ENCODE measurements around the gene MLLT10.

The MLLT10 gene

GRCh38 chr10:21500578-21500910 is 33.5 kb upstream of the MLLT10 start:
- no peak for FAIRE-seq

GRCh38 chr10:21501091-21501490 is 32.9 kb upstream of the MLLT10 start:
- FAIRE-seq (no peak), DNase-seq (ENCODE audit: extremely low spot score, insufficient read length, low read depth) (no peak)

More at GRCh38 chr10:21500578-21500910, 33.5 kb upstream of the MLLT10 start:
- no peak for DNase-seq (ENCODE audit: extremely low spot score, insufficient read length, low read depth)

- DNase-seq (ENCODE audit: extremely low spot score, insufficient read length, low read depth): no peak
- FAIRE-seq: no peak
These were observed 32.2 kb upstream of the MLLT10 start for GRCh38 chr10:21501731-21502347.

- FAIRE-seq: no peak
- DNase-seq (ENCODE audit: extremely low spot score, insufficient read length, low read depth): no peak
These were observed 31.7 kb upstream of the MLLT10 start for GRCh38 chr10:21502348-21502740.

- FAIRE-seq: no peak
These were observed 30.5 kb upstream of the MLLT10 start for GRCh38 chr10:21503542-21503941.

GRCh38 chr10:21505711-21506278 is 28.2 kb upstream of the MLLT10 start:
- FAIRE-seq (no peak), DNase-seq (ENCODE audit: extremely low spot score, insufficient read length, low read depth) (no peak)

More at GRCh38 chr10:21503542-21503941, 30.5 kb upstream of the MLLT10 start:
- no peak for DNase-seq (ENCODE audit: extremely low spot score, insufficient read length, low read depth)

- DNase-seq (ENCODE audit: extremely low spot score, insufficient read length, low read depth): no peak
- no peak for FAIRE-seq
These were observed 27.7 kb upstream of the MLLT10 start for GRCh38 chr10:21506351-21506750.

GRCh38 chr10:21507150-21507549 is 26.9 kb upstream of the MLLT10 start:
- no peak for DNase-seq (ENCODE audit: extremely low spot score, insufficient read length, low read depth)
- FAIRE-seq: no peak

GRCh38 chr10:21508706-21509331 is 25.2 kb upstream of the MLLT10 start:
- DNase-seq (ENCODE audit: extremely low spot score, insufficient read length, low read depth) (no peak), FAIRE-seq (no peak)

GRCh38 chr10:21509341-21510240 is 24.4 kb upstream of the MLLT10 start:
- DNase-seq (ENCODE audit: extremely low spot score, insufficient read length, low read depth) (no peak), FAIRE-seq (no peak)

- DNase-seq (ENCODE audit: extremely low spot score, insufficient read length, low read depth): no peak
- FAIRE-seq: no peak
These were observed 23.6 kb upstream of the MLLT10 start for GRCh38 chr10:21510241-21511094.

- no peak for FAIRE-seq
- DNase-seq (ENCODE audit: extremely low spot score, insufficient read length, low read depth): no peak
These were observed 22.9 kb upstream of the MLLT10 start for GRCh38 chr10:21511095-21511570.

- DNase-seq (ENCODE audit: extremely low spot score, insufficient read length, low read depth) (no peak), FAIRE-seq (no peak)
These were observed 22.0 kb upstream of the MLLT10 start for GRCh38 chr10:21511946-21512572.

- FAIRE-seq: no peak
- DNase-seq (ENCODE audit: extremely low spot score, insufficient read length, low read depth): no peak
These were observed 21.2 kb upstream of the MLLT10 start for GRCh38 chr10:21512573-21513404.

- DNase-seq (ENCODE audit: extremely low spot score, insufficient read length, low read depth): no peak
These were observed 20.6 kb upstream of the MLLT10 start for GRCh38 chr10:21513405-21513788.

GRCh38 chr10:21514129-21514817 is 19.8 kb upstream of the MLLT10 start:
- DNase-seq (ENCODE audit: extremely low spot score, insufficient read length, low read depth) (no peak), FAIRE-seq (no peak)

More at GRCh38 chr10:21513405-21513788, 20.6 kb upstream of the MLLT10 start:
- FAIRE-seq: no peak

GRCh38 chr10:21514818-21515351 is 19.1 kb upstream of the MLLT10 start:
- DNase-seq (ENCODE audit: extremely low spot score, insufficient read length, low read depth) (no peak), FAIRE-seq (no peak)
